BLaER1 (cell line): ENCODE results near the gene CMC1.
A peak's percentile ranks its signal among the peaks of the same experiment; 100 is the strongest.

Source experiments
- H3K27ac ChIP-seq: shearing (Covaris generic); formaldehyde crosslinking; 2 replicates; pipeline ENCODE4 v1.8.1; 2022
- H3K27me3 ChIP-seq: shearing (Covaris generic); formaldehyde crosslinking; 2 replicates; pipeline ENCODE4 v1.8.1; 2022
- H3K36me3 ChIP-seq: shearing (Covaris generic); formaldehyde crosslinking; 2 replicates; pipeline ENCODE4 v1.8.1; 2022
- H3K4me1 ChIP-seq: shearing (Covaris generic); formaldehyde crosslinking; 2 replicates; pipeline ENCODE4 v1.8.1; 2022
- H3K4me2 ChIP-seq: shearing (Covaris generic); formaldehyde crosslinking; 2 replicates; pipeline ENCODE4 v1.8.1; 2022
- H3K4me3 ChIP-seq: shearing (Covaris generic); formaldehyde crosslinking; 2 replicates; pipeline ENCODE4 v1.8.1; 2022
- H3K9ac ChIP-seq: shearing (Covaris generic); formaldehyde crosslinking; 2 replicates; pipeline ENCODE4 v1.8.1; 2022
- H3K9me3 ChIP-seq: shearing (Covaris generic); formaldehyde crosslinking; 2 replicates; pipeline ENCODE4 v1.8.1; 2022
- H4K20me1 ChIP-seq: shearing (Covaris generic); formaldehyde crosslinking; 2 replicates; pipeline ENCODE4 v1.8.1; 2022
- Cebpa-rat ChIP-seq: shearing (Covaris generic); IDR thresholded peaks from 2 replicates; pipeline ENCODE4 v1.8.1; 2022

The CMC1 gene

GRCh38 chr3:28292622-28293021 lies 51.2 kb downstream of the CMC1 start:
- Histone ChIP-seq H3K4me1 (no peaks in the 10 kb centered on the region), H3K36me3 (peaks cover 11% of the 10 kb centered on the region), H3K27me3 (no peaks in the 10 kb centered on the region), H3K9ac (no peak overlapping the region), H3K4me3 (no peak overlapping the region), H3K9me3 (peaks cover 16% of the 10 kb centered on the region), H3K4me2 (no peak overlapping the region), H3K27ac (no peak overlapping the region), H4K20me1 (no peaks in the 10 kb centered on the region)
- peak; percentile 10; the same call in 1 of the 2 replicates for TF ChIP-seq Cebpa-rat

GRCh38 chr3:28294667-28295413 lies 53.4 kb downstream of the CMC1 start:
- no peaks in the 10 kb centered on the region for H4K20me1 ChIP-seq
- H3K9ac ChIP-seq = no peak overlapping the region
- no peak for TF ChIP-seq Cebpa-rat
- no peaks in the 10 kb centered on the region for H3K27me3 ChIP-seq
- H3K4me3 ChIP-seq = no peak overlapping the region
- H3K9me3 ChIP-seq = peaks cover 16% of the 10 kb centered on the region
- H3K4me2 ChIP-seq = no peak overlapping the region
- H3K27ac ChIP-seq = no peak overlapping the region
- H3K36me3 ChIP-seq = peaks cover 11% of the 10 kb centered on the region
- no peaks in the 10 kb centered on the region for H3K4me1 ChIP-seq

GRCh38 chr3:28295898-28296490 lies 54.6 kb downstream of the CMC1 start:
- Histone ChIP-seq H3K4me3 (no peak overlapping the region), H4K20me1 (no peaks in the 10 kb centered on the region), H3K4me1 (0 out of 2 replicates have a peak, but pooled peaks cover 3% of the 10 kb centered on the region), H3K27ac (no peak overlapping the region), H3K27me3 (no peaks in the 10 kb centered on the region), H3K4me2 (no peak overlapping the region), H3K9ac (no peak overlapping the region), H3K36me3 (peaks cover 2% of the 10 kb centered on the region), H3K9me3 (peaks cover 6% of the 10 kb centered on the region)
- no peak for TF ChIP-seq Cebpa-rat

GRCh38 chr3:28299705-28300104 lies 58.3 kb downstream of the CMC1 start:
- Histone ChIP-seq H3K9me3 (no peaks in the 10 kb centered on the region), H3K36me3 (peaks cover 5% of the 10 kb centered on the region; the same call in 1 of the 2 replicates), H3K4me1 (0 out of 2 replicates have a peak, but pooled peaks cover 3% of the 10 kb centered on the region), H3K27ac (no peak overlapping the region), H3K9ac (no peak overlapping the region), H3K27me3 (no peaks in the 10 kb centered on the region), H4K20me1 (no peaks in the 10 kb centered on the region), H3K4me3 (no peak overlapping the region), H3K4me2 (no peak overlapping the region)
- no peak for TF ChIP-seq Cebpa-rat

- Histone ChIP-seq H3K9ac (no peak overlapping the region), H3K4me3 (no peak overlapping the region), H3K36me3 (peaks cover 11% of the 10 kb centered on the region), H3K27ac (no peak overlapping the region), H3K4me1 (0 out of 2 replicates have a peak, but pooled peaks cover 3% of the 10 kb centered on the region), H3K27me3 (no peaks in the 10 kb centered on the region), H3K4me2 (no peak overlapping the region), H4K20me1 (no peaks in the 10 kb centered on the region), H3K9me3 (0 out of 2 replicates have a peak, but pooled peaks cover 5% of the 10 kb centered on the region)
- TF ChIP-seq Cebpa-rat = no peak
Measured at GRCh38 chr3:28300345-28300962, 59.0 kb downstream of the CMC1 start.

GRCh38 chr3:28301688-28302087 lies 60.3 kb downstream of the CMC1 start:
- Histone ChIP-seq H3K9ac (no peak overlapping the region), H4K20me1 (no peaks in the 10 kb centered on the region), H3K27ac (no peak overlapping the region), H3K27me3 (no peaks in the 10 kb centered on the region), H3K4me2 (no peak overlapping the region), H3K4me3 (no peak overlapping the region), H3K36me3 (peaks cover 11% of the 10 kb centered on the region), H3K4me1 (0 out of 2 replicates have a peak, but pooled peaks cover 3% of the 10 kb centered on the region), H3K9me3 (peaks cover 12% of the 10 kb centered on the region)
- no peak for TF ChIP-seq Cebpa-rat

- peak; percentile 9; the same call in 1 of the 2 replicates for TF ChIP-seq Cebpa-rat
- Histone ChIP-seq H3K4me1 (no peaks in the 10 kb centered on the region), H3K27ac (no peak overlapping the region), H3K9me3 (peaks cover 14% of the 10 kb centered on the region), H4K20me1 (no peaks in the 10 kb centered on the region), H3K4me2 (no peak overlapping the region), H3K4me3 (no peak overlapping the region), H3K36me3 (peaks cover 6% of the 10 kb centered on the region), H3K27me3 (no peaks in the 10 kb centered on the region), H3K9ac (no peak overlapping the region)
Measured at GRCh38 chr3:28308196-28308595, 66.8 kb downstream of the CMC1 start.

- Histone ChIP-seq H3K9ac (no peak overlapping the region), H3K4me3 (no peak overlapping the region), H3K9me3 (no peaks in the 10 kb centered on the region), H4K20me1 (no peaks in the 10 kb centered on the region), H3K27me3 (no peaks in the 10 kb centered on the region), H3K27ac (no peak overlapping the region), H3K4me1 (peaks cover 29% of the 10 kb centered on the region), H3K4me2 (peak overlapping the region; percentile 28; the same call in 1 of the 2 replicates), H3K36me3 (peaks cover 17% of the 10 kb centered on the region; the same call in 1 of the 2 replicates)
- TF ChIP-seq Cebpa-rat = no peak
Measured at GRCh38 chr3:28315711-28316110, 74.3 kb downstream of the CMC1 start.

GRCh38 chr3:28316226-28316625 lies 74.8 kb downstream of the CMC1 start:
- H3K4me3 ChIP-seq = no peak overlapping the region
- H3K4me1 ChIP-seq = peaks cover 34% of the 10 kb centered on the region
- no peak overlapping the region for H3K9ac ChIP-seq
- no peaks in the 10 kb centered on the region for H3K9me3 ChIP-seq
- TF ChIP-seq Cebpa-rat = no peak
- H3K27me3 ChIP-seq = no peaks in the 10 kb centered on the region
- no peak overlapping the region for H3K4me2 ChIP-seq
- H3K36me3 ChIP-seq = peaks cover 17% of the 10 kb centered on the region; the same call in 1 of the 2 replicates
- no peaks in the 10 kb centered on the region for H4K20me1 ChIP-seq
- H3K27ac ChIP-seq = no peak overlapping the region
